ENCODE data around the gene LAMC3. TPM values are rescaled to one million over a fixed set of nuclear protein-coding genes. Genes with fewer than 3 reads are reported as not detected.

The LAMC3 gene
- total RNA-seq, 1 experiment from 2014 or later: 0.28 TPM

DNA sequence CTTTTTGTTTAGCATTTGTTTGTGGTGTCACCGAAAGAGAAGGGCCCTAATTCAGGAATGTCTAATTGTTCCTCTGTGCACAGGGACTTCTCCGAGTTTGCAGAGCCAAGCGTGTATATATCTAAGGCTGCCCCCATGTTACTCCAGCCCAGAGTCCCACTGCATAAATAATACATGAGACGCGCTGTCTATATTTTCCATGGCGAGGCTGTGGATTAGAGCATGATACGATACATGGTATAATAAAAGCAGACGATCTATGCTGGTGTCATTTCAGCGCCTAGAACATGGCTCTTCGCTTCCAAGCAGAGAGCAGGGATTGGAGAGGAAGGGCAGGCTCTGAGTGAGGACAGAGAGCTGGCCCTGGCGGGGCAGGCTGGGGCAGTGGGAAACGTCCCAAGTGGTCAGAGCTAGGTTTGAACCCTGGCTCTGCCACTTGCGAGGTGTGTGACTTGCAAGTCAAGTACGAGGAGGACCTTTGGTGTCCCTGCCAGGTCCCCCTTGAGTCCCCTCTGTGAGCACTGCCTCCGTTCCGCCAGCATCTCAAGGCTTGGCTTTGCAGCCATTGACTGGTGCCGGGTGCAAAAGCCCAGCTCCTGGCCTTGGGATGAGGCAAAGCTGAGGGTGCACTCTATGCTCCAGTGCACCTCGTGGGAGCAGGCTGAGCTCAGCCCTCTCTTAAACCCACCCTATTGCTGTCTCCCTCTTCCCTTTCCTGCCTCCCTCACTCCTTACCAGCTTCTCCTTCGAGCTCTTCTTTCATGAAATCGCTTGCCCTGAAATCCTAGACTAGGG is 29.2 kb upstream of the LAMC3 start:
- intact Hi-C loops (cut with micrococcal nuclease; ENCODE audit: unreplicated experiment): no loop called here
- no peak overlapping the region for H3K27ac ChIP-seq (ENCODE audit: low read depth, low read length, poor library complexity, severe bottlenecking)
- ChIA-PET CTCF (no interaction called here), POLR2A (ENCODE audit: low non-redundant PET) (no interaction called here)
- no peak for DNase-seq (ENCODE audit: low spot score)
- no peak overlapping the region for H3K4me3 ChIP-seq (ENCODE audit: low read depth, low read length, poor library complexity, severe bottlenecking)
- H3K9me3 ChIP-seq (ENCODE audit: low read depth, low read length, poor library complexity, severe bottlenecking): no peaks in the 10 kb centered on the region
- no peaks in the 10 kb centered on the region for H3K27me3 ChIP-seq (replicated peaks; ENCODE audit: insufficient read depth, low read depth, low read length, poor library complexity)
- no peaks in the 10 kb centered on the region for H3K4me1 ChIP-seq (ENCODE audit: insufficient read depth, low read length, poor library complexity, severe bottlenecking)
- BruUV-seq (replicated peaks): no TSS peak
- H3K36me3 ChIP-seq (ENCODE audit: insufficient read depth, low read length, poor library complexity, severe bottlenecking): no peaks in the 10 kb centered on the region
- TF ChIP-seq EZH2 (IDR thresholded peaks at IDR 0.05; ENCODE audit: borderline replicate concordance, low read depth, low read length, poor library complexity, severe bottlenecking): no peak
- TF ChIP-seq, protein P1, sequence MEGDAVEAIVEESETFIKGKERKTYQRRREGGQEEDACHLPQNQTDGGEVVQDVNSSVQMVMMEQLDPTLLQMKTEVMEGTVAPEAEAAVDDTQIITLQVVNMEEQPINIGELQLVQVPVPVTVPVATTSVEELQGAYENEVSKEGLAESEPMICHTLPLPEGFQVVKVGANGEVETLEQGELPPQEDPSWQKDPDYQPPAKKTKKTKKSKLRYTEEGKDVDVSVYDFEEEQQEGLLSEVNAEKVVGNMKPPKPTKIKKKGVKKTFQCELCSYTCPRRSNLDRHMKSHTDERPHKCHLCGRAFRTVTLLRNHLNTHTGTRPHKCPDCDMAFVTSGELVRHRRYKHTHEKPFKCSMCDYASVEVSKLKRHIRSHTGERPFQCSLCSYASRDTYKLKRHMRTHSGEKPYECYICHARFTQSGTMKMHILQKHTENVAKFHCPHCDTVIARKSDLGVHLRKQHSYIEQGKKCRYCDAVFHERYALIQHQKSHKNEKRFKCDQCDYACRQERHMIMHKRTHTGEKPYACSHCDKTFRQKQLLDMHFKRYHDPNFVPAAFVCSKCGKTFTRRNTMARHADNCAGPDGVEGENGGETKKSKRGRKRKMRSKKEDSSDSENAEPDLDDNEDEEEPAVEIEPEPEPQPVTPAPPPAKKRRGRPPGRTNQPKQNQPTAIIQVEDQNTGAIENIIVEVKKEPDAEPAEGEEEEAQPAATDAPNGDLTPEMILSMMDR (conservative IDR thresholded peaks at IDR 0.05; ENCODE audit: low read depth, low read length): no peak

DNA sequence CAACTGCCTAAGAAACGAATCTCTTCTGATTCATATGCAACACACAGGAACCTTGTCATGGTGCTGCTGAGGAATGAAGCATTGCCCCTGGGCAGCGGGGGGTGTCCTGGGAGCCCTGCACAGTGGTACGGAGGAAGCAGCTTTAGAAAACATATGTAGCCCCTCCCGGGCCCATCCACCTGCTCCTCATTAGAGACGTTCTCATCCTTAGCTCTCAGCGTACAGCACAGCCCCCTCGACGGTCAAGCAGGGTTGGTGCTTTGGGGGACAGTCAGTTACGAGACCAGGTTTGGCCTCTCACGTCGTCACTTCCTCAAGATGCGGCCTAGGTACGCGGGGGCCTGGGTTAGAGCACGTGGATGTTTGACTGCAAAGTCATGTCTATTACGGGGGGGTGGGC is 28.4 kb upstream of the LAMC3 start:
- no peaks in the 10 kb centered on the region for H3K36me3 ChIP-seq (ENCODE audit: insufficient read depth, low read length, poor library complexity, severe bottlenecking)
- BruUV-seq (replicated peaks): no TSS peak
- no peak overlapping the region for H3K27ac ChIP-seq (ENCODE audit: low read depth, low read length, poor library complexity, severe bottlenecking)
- H3K4me1 ChIP-seq (ENCODE audit: insufficient read depth, low read length, poor library complexity, severe bottlenecking): no peaks in the 10 kb centered on the region
- intact Hi-C loops (cut with micrococcal nuclease; ENCODE audit: unreplicated experiment): no loop called here
- CTCF ChIA-PET: no interaction called here
- H3K9me3 ChIP-seq (ENCODE audit: low read depth, low read length, poor library complexity, severe bottlenecking): no peaks in the 10 kb centered on the region
- no peaks in the 10 kb centered on the region for H3K27me3 ChIP-seq (replicated peaks; ENCODE audit: insufficient read depth, low read depth, low read length, poor library complexity)
- DNase-seq (ENCODE audit: low spot score): no peak
- no peak for TF ChIP-seq EZH2 (IDR thresholded peaks at IDR 0.05; ENCODE audit: borderline replicate concordance, low read depth, low read length, poor library complexity, severe bottlenecking)
- TF ChIP-seq, protein P1 (conservative IDR thresholded peaks at IDR 0.05; ENCODE audit: low read depth, low read length): no peak
- no peak overlapping the region for H3K4me3 ChIP-seq (ENCODE audit: low read depth, low read length, poor library complexity, severe bottlenecking)
- POLR2A ChIA-PET (ENCODE audit: low non-redundant PET): no interaction called here

DNA sequence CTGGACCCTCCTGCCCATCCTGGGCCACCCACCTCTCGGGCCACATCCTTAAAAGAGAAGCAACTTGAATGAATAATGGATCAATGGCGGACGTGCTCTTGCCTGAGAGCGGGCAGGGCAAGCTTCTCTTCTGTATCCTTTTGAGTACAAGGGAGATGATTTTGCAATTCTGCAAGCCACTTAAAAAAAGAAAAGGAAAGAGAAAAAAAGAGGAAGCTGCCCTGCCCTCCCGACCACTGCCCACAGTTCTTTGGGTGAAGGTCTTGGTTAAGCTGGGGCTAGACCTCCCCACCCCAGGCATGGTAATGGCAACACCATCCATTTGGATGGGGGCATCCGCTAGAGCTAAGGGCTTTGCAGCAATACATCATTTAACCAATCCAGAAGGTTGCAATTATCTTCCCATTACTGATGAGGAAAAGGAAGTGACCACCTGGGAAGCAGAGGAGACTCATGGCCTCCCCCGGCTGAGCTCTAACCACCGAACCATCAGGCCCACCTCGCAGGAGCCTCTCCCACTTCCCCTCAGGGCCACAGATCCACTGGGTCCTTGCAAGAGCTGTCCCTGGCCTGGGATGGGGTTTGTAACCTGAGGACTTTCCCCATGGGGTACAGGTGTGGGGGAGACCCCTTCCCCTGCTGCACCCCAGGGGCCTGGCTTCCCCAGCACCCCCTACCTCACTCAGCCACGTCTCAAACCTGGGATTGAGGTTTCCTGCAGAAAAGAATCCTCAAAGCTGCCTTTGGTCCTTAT is 27.8 kb upstream of the LAMC3 start:
- intact Hi-C loops (cut with micrococcal nuclease; ENCODE audit: unreplicated experiment): no loop called here
- no peak overlapping the region for H3K4me3 ChIP-seq (ENCODE audit: low read depth, low read length, poor library complexity, severe bottlenecking)
- no peak overlapping the region for H3K27ac ChIP-seq (ENCODE audit: low read depth, low read length, poor library complexity, severe bottlenecking)
- no peak for DNase-seq (ENCODE audit: low spot score)
- ChIA-PET CTCF (no interaction called here), POLR2A (ENCODE audit: low non-redundant PET) (no interaction called here)
- no peaks in the 10 kb centered on the region for H3K4me1 ChIP-seq (ENCODE audit: insufficient read depth, low read length, poor library complexity, severe bottlenecking)
- no peaks in the 10 kb centered on the region for H3K27me3 ChIP-seq (replicated peaks; ENCODE audit: insufficient read depth, low read depth, low read length, poor library complexity)
- TF ChIP-seq, protein P1 (conservative IDR thresholded peaks at IDR 0.05; ENCODE audit: low read depth, low read length): no peak
- no peak for TF ChIP-seq EZH2 (IDR thresholded peaks at IDR 0.05; ENCODE audit: borderline replicate concordance, low read depth, low read length, poor library complexity, severe bottlenecking)
- H3K36me3 ChIP-seq (ENCODE audit: insufficient read depth, low read length, poor library complexity, severe bottlenecking): no peaks in the 10 kb centered on the region
- no TSS peak for BruUV-seq (replicated peaks)
- no peaks in the 10 kb centered on the region for H3K9me3 ChIP-seq (ENCODE audit: low read depth, low read length, poor library complexity, severe bottlenecking)

Data from A673 (cell line).